VCaP (cell line): ENCODE data around the gene HOXD13.
A peak's percentile ranks its signal among the peaks of the same experiment; 100 is the strongest.

Experiments used
- H3K27ac ChIP-seq: fragments of 450-650 bp; 2 replicates; pipeline ENCODE4 v1.5.1; 2017
- CTCF ChIP-seq: fragments of 450-650 bp; conservative IDR thresholded peaks from 2 replicates; pipeline ENCODE4 v1.5.1; 2017; ENCODE audit warnings: mild to moderate bottlenecking, moderate library complexity

Gene HOXD13

DNA sequence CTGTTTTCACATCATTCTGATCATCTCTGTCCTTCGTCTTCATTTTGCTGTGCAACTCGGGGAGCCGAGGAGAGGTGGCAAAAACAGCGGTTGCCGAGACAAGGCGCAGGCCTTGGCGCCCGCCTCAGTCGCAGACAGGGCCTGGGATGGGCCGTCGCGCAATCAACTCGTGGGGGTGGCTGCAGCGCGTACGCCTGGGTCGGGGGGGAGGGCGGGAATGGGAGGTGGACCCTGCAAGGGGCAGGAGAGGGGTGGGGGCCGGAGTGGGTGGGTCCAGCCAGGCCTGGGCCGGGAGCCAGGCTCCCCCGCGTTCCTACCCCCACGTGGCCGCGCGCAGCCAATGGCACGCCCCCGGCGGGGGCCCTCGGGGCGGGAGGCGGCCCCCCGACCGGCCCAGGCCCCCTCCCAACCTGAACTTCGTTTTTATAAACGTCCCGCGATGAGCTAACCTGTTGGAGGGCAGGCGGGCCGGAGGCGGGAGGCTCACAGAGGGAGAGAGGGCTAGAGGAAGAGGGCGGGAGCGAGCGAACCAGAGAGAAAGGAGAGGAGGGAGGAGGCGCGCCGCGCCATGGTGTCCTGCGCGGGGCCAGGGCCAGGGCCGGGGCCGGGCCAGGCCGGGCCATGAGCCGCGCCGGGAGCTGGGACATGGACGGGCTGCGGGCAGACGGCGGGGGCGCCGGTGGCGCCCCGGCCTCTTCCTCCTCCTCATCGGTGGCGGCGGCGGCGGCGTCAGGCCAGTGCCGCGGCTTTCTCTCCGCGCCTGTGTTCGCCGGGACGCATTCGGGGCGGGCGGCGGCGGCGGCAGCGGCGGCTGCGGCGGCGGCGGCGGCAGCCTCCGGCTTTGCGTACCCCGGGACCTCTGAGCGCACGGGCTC, at the start of gene HOXD13:
Gene HOXD13, plus strand, starts transcription at position 452 of the 875 bp plus-strand sequence. Its CDS starts 170 bp downstream, at position 622.
- peak within 1 kb of the TSS; percentile 73 for H3K27ac ChIP-seq
- TF ChIP-seq CTCF, result no peak

- no peak for TF ChIP-seq CTCF
Measured at GRCh38 chr2:176056406-176056805, 36.1 kb upstream of the HOXD13 start.

DNA sequence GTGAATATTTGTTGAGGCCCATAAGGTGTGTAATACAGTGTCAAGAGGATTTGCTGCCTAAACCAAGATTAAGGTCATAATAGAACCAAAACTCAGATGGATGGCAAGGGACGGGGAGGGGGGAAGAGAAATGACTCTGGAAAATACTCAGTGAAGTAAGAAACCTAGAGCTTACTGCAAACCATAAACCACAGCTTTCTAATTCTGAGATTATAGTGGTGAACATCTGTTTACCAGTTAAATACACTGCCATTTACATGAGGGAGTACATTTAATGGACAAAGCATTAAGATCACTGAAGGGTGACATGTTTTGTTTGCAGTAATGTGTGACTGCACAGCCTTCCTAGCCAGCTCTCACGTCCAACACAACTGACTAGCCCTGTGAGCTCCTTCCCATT, 28.6 kb upstream of the HOXD13 start:
- TF ChIP-seq CTCF, result no peak
- peak overlapping the region; percentile 18 for H3K27ac ChIP-seq

More at GRCh38 chr2:176056406-176056805, 36.1 kb upstream of the HOXD13 start:
- no peak overlapping the region for H3K27ac ChIP-seq

DNA sequence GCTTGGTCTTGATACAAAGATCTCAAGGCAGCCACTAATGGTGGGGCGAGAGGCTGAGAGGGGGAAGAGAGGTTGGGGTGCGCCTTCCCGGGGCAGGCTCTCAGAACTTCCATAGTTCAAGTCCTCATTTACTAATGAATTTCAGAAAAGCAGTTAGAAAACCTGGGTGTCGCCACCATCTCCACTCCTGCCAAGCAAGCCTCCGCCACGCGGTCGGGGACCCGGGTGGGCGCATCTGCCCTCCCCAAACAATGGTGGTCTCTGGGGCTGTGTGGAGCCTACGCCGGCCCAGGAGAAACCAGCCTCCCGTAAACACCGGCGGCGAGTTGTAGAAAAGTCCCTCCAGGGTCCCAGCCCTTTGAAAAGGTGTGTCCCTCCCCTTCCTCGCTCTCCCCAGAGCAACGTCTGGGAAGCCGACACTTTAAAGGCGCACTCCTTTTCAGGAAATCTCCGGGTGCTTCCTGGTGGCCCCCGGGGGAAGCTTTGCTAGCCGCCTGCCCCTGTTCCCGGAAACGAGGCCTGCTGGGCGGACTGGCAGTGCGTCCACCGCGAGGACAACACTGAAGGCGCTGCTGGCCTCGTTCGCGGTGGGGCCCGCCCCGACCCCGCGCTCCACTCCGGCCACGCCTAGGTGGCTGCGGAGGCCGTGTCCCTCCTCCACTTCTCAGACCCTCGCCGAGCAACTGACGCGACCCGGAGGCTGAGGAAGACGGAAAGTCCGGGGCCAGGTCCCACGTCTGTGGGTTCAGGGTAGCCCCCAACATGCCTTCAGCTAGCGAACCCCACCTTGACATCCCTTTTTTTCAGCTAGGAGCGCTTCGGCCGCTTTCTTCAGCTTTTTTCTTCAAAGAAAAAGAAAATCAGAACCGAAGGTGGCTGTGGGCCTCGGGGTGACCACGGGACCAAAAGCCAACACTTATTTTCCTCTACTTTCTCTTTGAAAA, 25.6 kb upstream of the HOXD13 start:
- no peak overlapping the region for H3K27ac ChIP-seq
- TF ChIP-seq CTCF, result no peak

- TF ChIP-seq CTCF, result no peak
- no peak overlapping the region for H3K27ac ChIP-seq
Measured at GRCh38 chr2:176067589-176068418, 24.7 kb upstream of the HOXD13 start.

DNA sequence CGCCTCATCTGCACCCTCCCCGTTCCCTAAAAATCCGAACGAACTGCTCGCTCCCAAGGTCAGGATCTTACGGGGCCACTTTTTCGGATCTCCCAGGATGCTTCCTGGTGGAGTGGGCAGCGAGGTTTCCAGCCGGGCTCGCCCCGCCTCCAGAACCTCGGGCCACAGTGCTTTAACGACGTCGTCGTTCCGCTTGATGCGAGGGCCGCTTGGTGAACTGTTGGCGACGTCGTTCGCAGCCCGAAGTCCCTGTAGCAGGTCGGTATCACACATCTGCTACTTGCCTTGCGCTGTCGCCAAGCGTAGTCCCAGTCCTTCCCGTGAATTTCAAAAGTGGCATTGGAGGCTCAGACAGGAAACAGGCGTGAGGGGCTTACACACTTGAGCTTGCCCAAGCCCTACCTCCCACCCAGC, 24.1 kb upstream of the HOXD13 start:
- no peak overlapping the region for H3K27ac ChIP-seq
- TF ChIP-seq CTCF, result no peak
